Glutamatergic neuron (in vitro differentiated cells): ENCODE measurements around the gene ATP5PO. TPM values are rescaled to one million over a fixed set of nuclear protein-coding genes. Genes with fewer than 3 reads are reported as not detected.

ENCODE experiments used
- DNase-seq: peaks from one replicate; pipeline ENCODE4 v3.0.0; 2022
- H3K27ac Mint-ChIP-seq: one replicate; pipeline ENCODE4 v1.8.0; 2020; ENCODE audit warnings: mild to moderate bottlenecking, mixed read lengths, inconsistent platforms; ENCODE audit not compliant: unreplicated experiment
- H3K27me3 Mint-ChIP-seq: one replicate; pipeline ENCODE4 v1.8.0; 2020; ENCODE audit warnings: mild to moderate bottlenecking, moderate library complexity, mixed read lengths, inconsistent platforms; ENCODE audit not compliant: unreplicated experiment
- H3K36me3 Mint-ChIP-seq: one replicate; pipeline ENCODE4 v1.8.0; 2020; ENCODE audit warnings: mild to moderate bottlenecking, mixed read lengths, inconsistent platforms; ENCODE audit not compliant: unreplicated experiment
- H3K4me1 Mint-ChIP-seq: one replicate; pipeline ENCODE4 v1.8.0; 2020; ENCODE audit warnings: mild to moderate bottlenecking, low read depth, mixed read lengths, inconsistent platforms; ENCODE audit not compliant: unreplicated experiment
- H3K4me3 Mint-ChIP-seq: one replicate; pipeline ENCODE4 v1.8.0; 2020; ENCODE audit warnings: mild to moderate bottlenecking, mixed read lengths, inconsistent platforms; ENCODE audit not compliant: unreplicated experiment
- H3K9me3 Mint-ChIP-seq: one replicate; pipeline ENCODE4 v1.8.0; 2020; ENCODE audit warnings: mild to moderate bottlenecking, moderate library complexity, mixed read lengths, inconsistent platforms; ENCODE audit not compliant: unreplicated experiment
- total RNA-seq: library from RNA; stranded (reverse); fragmentation: NEBNext Ultra II Directional; extraction: Animal tissue kit (Norgen Biotek cat#: 25700); gene quantifications from one replicate; pipeline ENCODE4 v1.2.1, GENCODE V29; 2021; ENCODE audit not compliant: unreplicated experiment
- TF ChIP-seq, protein P1 (sequence below): fragments of 200-600 bp; sonication (generic); IDR thresholded peaks from one replicate; pipeline ENCODE4 v1.5.0; 2021; ENCODE audit not compliant: partially characterized antibody, unreplicated experiment

The ATP5PO gene
- total RNA-seq, 1 donor from 2014 or later = 236 TPM

- no peak for DNase-seq
- TF ChIP-seq, protein P1, sequence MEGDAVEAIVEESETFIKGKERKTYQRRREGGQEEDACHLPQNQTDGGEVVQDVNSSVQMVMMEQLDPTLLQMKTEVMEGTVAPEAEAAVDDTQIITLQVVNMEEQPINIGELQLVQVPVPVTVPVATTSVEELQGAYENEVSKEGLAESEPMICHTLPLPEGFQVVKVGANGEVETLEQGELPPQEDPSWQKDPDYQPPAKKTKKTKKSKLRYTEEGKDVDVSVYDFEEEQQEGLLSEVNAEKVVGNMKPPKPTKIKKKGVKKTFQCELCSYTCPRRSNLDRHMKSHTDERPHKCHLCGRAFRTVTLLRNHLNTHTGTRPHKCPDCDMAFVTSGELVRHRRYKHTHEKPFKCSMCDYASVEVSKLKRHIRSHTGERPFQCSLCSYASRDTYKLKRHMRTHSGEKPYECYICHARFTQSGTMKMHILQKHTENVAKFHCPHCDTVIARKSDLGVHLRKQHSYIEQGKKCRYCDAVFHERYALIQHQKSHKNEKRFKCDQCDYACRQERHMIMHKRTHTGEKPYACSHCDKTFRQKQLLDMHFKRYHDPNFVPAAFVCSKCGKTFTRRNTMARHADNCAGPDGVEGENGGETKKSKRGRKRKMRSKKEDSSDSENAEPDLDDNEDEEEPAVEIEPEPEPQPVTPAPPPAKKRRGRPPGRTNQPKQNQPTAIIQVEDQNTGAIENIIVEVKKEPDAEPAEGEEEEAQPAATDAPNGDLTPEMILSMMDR = no peak
- H3K4me1 Mint-ChIP-seq = peaks cover 22% of the 10 kb centered on the region
- H3K27ac Mint-ChIP-seq = no peak overlapping the region
- no peak overlapping the region for H3K4me3 Mint-ChIP-seq
- peaks cover 3% of the 10 kb centered on the region for H3K9me3 Mint-ChIP-seq
- H3K27me3 Mint-ChIP-seq = peaks cover 3% of the 10 kb centered on the region
- H3K36me3 Mint-ChIP-seq = no peaks in the 10 kb centered on the region
These were observed 17.0 kb downstream of the ATP5PO start for GRCh38 chr21:33898586-33898985.

GRCh38 chr21:33897739-33898138 lies 17.9 kb downstream of the ATP5PO start:
- H3K36me3 Mint-ChIP-seq = no peaks in the 10 kb centered on the region
- H3K4me1 Mint-ChIP-seq = peaks cover 22% of the 10 kb centered on the region
- peaks cover 6% of the 10 kb centered on the region for H3K9me3 Mint-ChIP-seq
- no peak for DNase-seq
- no peak overlapping the region for H3K27ac Mint-ChIP-seq
- H3K4me3 Mint-ChIP-seq = no peak overlapping the region
- TF ChIP-seq, protein P1 = no peak
- H3K27me3 Mint-ChIP-seq = peaks cover 3% of the 10 kb centered on the region

- Mint-ChIP-seq H3K4me3 (no peak overlapping the region), H3K27ac (no peak overlapping the region), H3K36me3 (no peaks in the 10 kb centered on the region), H3K27me3 (peaks cover 3% of the 10 kb centered on the region), H3K4me1 (peaks cover 24% of the 10 kb centered on the region), H3K9me3 (peaks cover 6% of the 10 kb centered on the region)
- no peak for DNase-seq
- TF ChIP-seq, protein P1 = no peak
These were observed 18.5 kb downstream of the ATP5PO start for GRCh38 chr21:33897098-33897497.

DNA sequence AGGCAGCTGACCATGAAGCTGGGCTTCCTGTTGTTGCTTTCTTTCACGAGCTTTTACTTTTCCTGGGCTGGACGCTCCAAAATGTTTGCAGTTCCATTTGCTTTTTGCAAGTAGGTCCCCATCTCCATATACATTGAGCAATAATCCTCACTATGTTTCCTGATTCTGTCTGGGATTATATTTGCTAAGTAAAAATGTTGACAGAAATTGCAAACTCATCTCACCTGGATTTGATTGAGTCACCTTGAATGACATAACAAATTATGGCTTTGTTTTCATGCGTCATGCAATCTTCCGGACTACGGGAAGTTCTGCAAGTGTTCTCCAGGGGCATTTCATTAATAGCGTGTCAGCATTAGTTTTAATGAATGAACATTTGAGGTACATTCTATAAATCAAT lies 18.9 kb downstream of the ATP5PO start:
- DNase-seq = no peak
- no peak overlapping the region for H3K27ac Mint-ChIP-seq
- peaks cover 6% of the 10 kb centered on the region for H3K9me3 Mint-ChIP-seq
- H3K36me3 Mint-ChIP-seq = no peaks in the 10 kb centered on the region
- H3K4me3 Mint-ChIP-seq = no peak overlapping the region
- H3K4me1 Mint-ChIP-seq = peaks cover 24% of the 10 kb centered on the region
- H3K27me3 Mint-ChIP-seq = peaks cover 3% of the 10 kb centered on the region
- TF ChIP-seq, protein P1 = no peak

GRCh38 chr21:33895356-33895755 lies 20.2 kb downstream of the ATP5PO start:
- no peak for DNase-seq
- TF ChIP-seq, protein P1 = no peak
- peaks cover 5% of the 10 kb centered on the region for H3K27me3 Mint-ChIP-seq
- no peaks in the 10 kb centered on the region for H3K36me3 Mint-ChIP-seq
- no peak overlapping the region for H3K27ac Mint-ChIP-seq
- peaks cover 24% of the 10 kb centered on the region for H3K4me1 Mint-ChIP-seq
- H3K9me3 Mint-ChIP-seq = peaks cover 6% of the 10 kb centered on the region
- peak overlapping the region; percentile 55 for H3K4me3 Mint-ChIP-seq
